Activated CD8-positive, alpha-beta T cell treated with anti-CD3 and anti-CD28 coated beads, Interleukin-2, amount 10 ng/mL, durations not matched to agents 7 days and 5 days (primary cell): ENCODE measurements around the gene TRAPPC5. TPM values are rescaled to one million over a fixed set of nuclear protein-coding genes. Genes with fewer than 3 reads are reported as not detected.

Experiments used
- ATAC-seq: fragments of 150-1000 bp; cut with Tn5 transposase; one replicate; pipeline ENCODE4 v1.10.0; 2021; ENCODE audit warnings: moderate library complexity
- CTCF ChIA-PET: fragments of 350-600 bp; sonication (Branson Sonifier 250); formaldehyde crosslinking; loops from one replicate; lab custom pipeline; 2021; ENCODE audit warnings: antibody characterized with exemption; lab: Charles Lee
- POLR2A ChIA-PET: fragments of 350-600 bp; sonication (Branson Sonifier 250); formaldehyde crosslinking; loops from one replicate; lab custom pipeline; 2021; ENCODE audit warnings: antibody characterized with exemption; lab: Charles Lee
- DNase-seq: peaks from one replicate; pipeline ENCODE4 v3.0.0-alpha.2; 2020
- H3K27ac Mint-ChIP-seq: one replicate; pipeline ENCODE4 v1.8.0; 2021; ENCODE audit warnings: mild to moderate bottlenecking, mixed read lengths
- H3K27me3 Mint-ChIP-seq: one replicate; pipeline ENCODE4 v1.8.0; 2021; ENCODE audit warnings: low read depth, mixed read lengths
- H3K36me3 Mint-ChIP-seq: one replicate; pipeline ENCODE4 v1.8.0; 2021; ENCODE audit warnings: low read depth, mixed read lengths
- H3K4me1 Mint-ChIP-seq: one replicate; pipeline ENCODE4 v1.8.0; 2021; ENCODE audit warnings: low read depth, mixed read lengths
- H3K4me3 Mint-ChIP-seq: one replicate; pipeline ENCODE4 v1.8.0; 2021; ENCODE audit warnings: mild to moderate bottlenecking, mixed read lengths
- H3K9me3 Mint-ChIP-seq: one replicate; pipeline ENCODE4 v1.8.0; 2022; ENCODE audit warnings: mixed read lengths; ENCODE audit not compliant: insufficient read depth
- total RNA-seq, 2 experiments: library from RNA; stranded (reverse); gene quantifications; one replicate each; pipeline ENCODE4 v1.2.3, GENCODE V29; 2021

Gene TRAPPC5
- total RNA-seq, 2 experiments from 2014 or later: 92.8 to 95.1 TPM

DNA sequence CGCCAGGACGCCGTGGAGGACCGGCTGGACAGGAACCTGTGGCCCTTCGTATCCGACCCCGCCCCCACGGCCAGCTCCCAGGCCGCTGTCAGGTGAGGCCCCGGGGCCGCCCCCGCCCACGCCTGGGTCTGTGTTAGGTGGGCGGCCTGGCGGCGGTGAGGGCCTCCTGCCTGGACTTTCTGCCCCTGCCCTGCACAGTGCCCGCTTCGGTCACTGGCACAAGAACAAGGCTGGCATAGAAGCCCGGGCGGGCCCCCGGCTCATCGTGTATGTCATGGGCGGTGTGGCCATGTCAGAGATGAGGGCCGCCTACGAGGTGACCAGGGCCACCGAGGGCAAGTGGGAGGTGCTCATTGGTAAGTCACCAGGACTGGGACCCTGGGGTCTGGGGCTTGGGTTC is 33.5 kb upstream of the TRAPPC5 start:
- Mint-ChIP-seq H3K4me1 (peaks cover 6% of the 10 kb centered on the region), H3K27ac (no peak overlapping the region), H3K9me3 (no peaks in the 10 kb centered on the region), H3K4me3 (no peak overlapping the region), H3K36me3 (peaks cover 19% of the 10 kb centered on the region), H3K27me3 (no peaks in the 10 kb centered on the region)
- ChIA-PET CTCF (no interaction called here), POLR2A (no interaction called here)
- no peak for ATAC-seq
- no peak for DNase-seq

DNA sequence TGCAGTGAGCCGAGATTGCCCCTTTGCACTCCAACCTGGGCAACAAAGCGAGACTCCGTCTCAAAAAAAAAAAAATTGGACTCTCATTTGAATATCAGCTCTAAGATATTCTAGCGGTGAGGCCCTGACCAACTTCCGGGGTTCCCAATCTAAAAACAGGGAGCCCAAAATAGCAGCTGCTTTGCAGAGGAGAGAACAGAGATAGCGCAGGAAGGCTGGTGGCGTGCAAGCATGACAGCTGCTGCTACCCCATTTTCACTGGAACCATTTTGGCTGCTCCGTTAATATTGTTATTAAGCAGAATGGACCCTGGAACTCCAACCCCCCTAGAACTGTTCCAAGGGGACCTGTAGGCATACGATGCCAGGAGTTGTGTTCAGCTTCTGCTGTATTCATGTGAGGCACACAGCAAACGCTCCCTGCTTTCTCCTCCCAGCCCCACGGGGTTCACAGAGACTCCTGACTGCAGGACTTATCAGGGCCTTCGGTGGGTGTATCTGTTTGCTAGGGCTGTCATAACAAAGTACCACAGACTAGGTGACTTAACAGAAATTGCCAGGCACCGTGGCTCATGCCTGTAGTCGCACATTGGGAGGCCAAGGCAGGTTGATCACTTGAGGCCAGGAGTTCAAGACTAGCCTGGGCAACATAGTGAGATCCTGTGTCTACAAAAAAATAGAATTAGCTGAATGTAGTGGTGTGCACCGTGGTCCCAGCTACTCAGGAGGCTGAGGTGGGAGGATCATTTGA is 32.2 kb upstream of the TRAPPC5 start:
- no peak for ATAC-seq
- Mint-ChIP-seq H3K27me3 (no peaks in the 10 kb centered on the region), H3K36me3 (peaks cover 12% of the 10 kb centered on the region), H3K27ac (no peak overlapping the region), H3K4me3 (no peak overlapping the region), H3K9me3 (no peaks in the 10 kb centered on the region), H3K4me1 (peaks cover 12% of the 10 kb centered on the region)
- no peak for DNase-seq
- ChIA-PET POLR2A (interaction anchor here (0.7 to 1.1 kb wide), 3 partner anchors 11 to 36 kb away, joined by 4 read pairs; partner anchors contain the start of gene RETN), CTCF (interaction anchor here (0.8 to 11.0 kb wide), 5 partner anchors 19 to 151 kb away, joined by 3 to 100 read pairs (median 3); partner anchors contain the start of genes PET100, TRAPPC5 and XAB2)

DNA sequence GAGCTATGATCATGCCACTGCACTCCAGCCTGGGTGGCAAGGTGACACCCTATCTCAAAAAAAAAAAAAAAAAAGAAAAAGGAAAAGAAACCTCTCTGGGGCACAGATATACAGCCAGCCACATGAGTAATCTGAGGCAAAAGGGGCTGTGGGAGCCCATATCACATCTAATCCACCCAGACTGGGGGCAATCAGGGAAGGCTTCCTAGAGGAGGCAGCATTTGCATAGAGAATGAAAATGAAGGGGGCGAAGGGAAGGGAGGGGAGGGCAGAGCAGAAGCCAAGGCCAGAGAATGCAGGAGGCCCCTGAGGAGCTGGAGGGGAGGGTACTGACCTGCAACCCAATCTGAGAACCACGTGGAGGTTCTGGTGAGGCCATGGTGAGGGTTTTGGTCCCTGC is 30.5 kb upstream of the TRAPPC5 start:
- DNase-seq (no peak), ATAC-seq (no peak)
- ChIA-PET POLR2A (no interaction called here), CTCF (interaction anchor here (3.3 to 11.0 kb wide), 2 partner anchors 12 to 31 kb away, joined by 15 to 100 read pairs; partner anchors contain the start of genes STXBP2 and TRAPPC5)
- peaks cover 8% of the 10 kb centered on the region for H3K36me3 Mint-ChIP-seq
- H3K9me3 Mint-ChIP-seq: no peaks in the 10 kb centered on the region
- H3K4me1 Mint-ChIP-seq: peaks cover 12% of the 10 kb centered on the region
- H3K27me3 Mint-ChIP-seq: no peaks in the 10 kb centered on the region
- H3K4me3 Mint-ChIP-seq: no peak overlapping the region
- no peak overlapping the region for H3K27ac Mint-ChIP-seq

DNA sequence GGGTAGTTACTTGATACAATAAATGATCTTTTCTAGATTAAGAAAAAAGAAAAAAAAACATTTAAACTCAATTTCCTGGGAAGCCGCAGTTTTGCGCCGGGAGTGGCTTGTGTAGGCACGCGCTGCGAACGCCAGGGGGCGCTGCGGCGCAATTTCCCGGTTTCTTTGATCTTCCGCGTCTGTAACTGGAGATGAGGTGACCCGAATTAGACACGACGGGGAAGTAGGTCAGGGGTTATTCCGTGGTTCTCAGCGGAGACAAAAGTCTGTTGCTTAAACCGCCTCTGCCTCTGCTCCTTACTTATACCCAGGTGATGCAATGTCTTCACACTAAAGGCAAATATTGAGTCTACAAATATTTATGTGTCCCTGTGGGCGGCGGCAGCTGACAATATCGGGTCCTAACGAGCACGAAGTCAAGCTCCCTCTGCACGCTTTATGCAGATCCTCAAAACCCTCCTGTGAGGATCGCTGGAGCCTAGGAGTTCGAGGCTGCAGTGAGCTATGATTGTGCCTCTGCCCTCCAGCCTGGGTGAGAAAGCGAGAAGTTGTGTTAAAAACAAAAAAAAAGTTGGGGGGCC is 28.5 kb upstream of the TRAPPC5 start:
- peak; percentile 90 for ATAC-seq
- Mint-ChIP-seq H3K4me3 (peak overlapping the region; percentile 58), H3K36me3 (peaks cover 3% of the 10 kb centered on the region), H3K27me3 (no peaks in the 10 kb centered on the region), H3K9me3 (no peaks in the 10 kb centered on the region), H3K27ac (peak overlapping the region; percentile 66), H3K4me1 (peaks cover 22% of the 10 kb centered on the region)
- DNase-seq: peak; percentile 91
- ChIA-PET CTCF (interaction anchor here (0.6 to 11.0 kb wide), 18 partner anchors 8 to 553 kb away, joined by 3 to 100 read pairs (median 4); partner anchors contain the start of genes PCP2, PET100, RETN and STXBP2), POLR2A (interaction anchor here (0.8 to 2.7 kb wide), 2 partner anchors 22 to 147 kb away, joined by 3 to 8 read pairs; partner anchors contain the start of genes PET100 and XAB2)

GRCh38 chr19:7654401-7654800 is 26.2 kb upstream of the TRAPPC5 start:
- DNase-seq (no peak), ATAC-seq (no peak)
- H3K9me3 Mint-ChIP-seq: no peaks in the 10 kb centered on the region
- H3K36me3 Mint-ChIP-seq: no peaks in the 10 kb centered on the region
- ChIA-PET POLR2A (interaction anchor here (1.0 kb wide), 1 partner anchor 25 kb away, joined by 3 read pairs; the partner anchor contains the start of genes PET100 and XAB2), CTCF (interaction anchor here (11.0 kb wide), 1 partner anchor 27 kb away, joined by 100 read pairs; the partner anchor contains the start of gene TRAPPC5)
- H3K27ac Mint-ChIP-seq: no peak overlapping the region
- H3K27me3 Mint-ChIP-seq: no peaks in the 10 kb centered on the region
- peaks cover 36% of the 10 kb centered on the region for H3K4me1 Mint-ChIP-seq
- no peak overlapping the region for H3K4me3 Mint-ChIP-seq

- POLR2A ChIA-PET: interaction anchor here (2.9 kb wide), 1 partner anchor 26 kb away, joined by 12 read pairs; the partner anchor contains the start of genes PET100 and XAB2
- Mint-ChIP-seq H3K9me3 (no peaks in the 10 kb centered on the region), H3K27ac (no peak overlapping the region), H3K36me3 (no peaks in the 10 kb centered on the region), H3K4me1 (peaks cover 36% of the 10 kb centered on the region), H3K4me3 (no peak overlapping the region), H3K27me3 (no peaks in the 10 kb centered on the region)
- ATAC-seq (no peak), DNase-seq (no peak)
- CTCF ChIA-PET: interaction anchor here (0.8 to 11.0 kb wide), 2 partner anchors 18 to 26 kb away, joined by 3 to 100 read pairs; partner anchors contain the start of gene TRAPPC5
Measured at GRCh38 chr19:7655581-7655980, 25.1 kb upstream of the TRAPPC5 start.

GRCh38 chr19:7657131-7657751 is 23.4 kb upstream of the TRAPPC5 start:
- ChIA-PET POLR2A (interaction anchor here (2.9 kb wide), 1 partner anchor 27 kb away, joined by 12 read pairs; the partner anchor contains the start of genes PET100 and XAB2), CTCF (interaction anchor here (0.7 to 11.0 kb wide), 5 partner anchors 17 to 143 kb away, joined by 3 to 100 read pairs (median 3); partner anchors contain the start of gene TRAPPC5)
- H3K36me3 Mint-ChIP-seq: no peaks in the 10 kb centered on the region
- peaks cover 2% of the 10 kb centered on the region for H3K27me3 Mint-ChIP-seq
- H3K27ac Mint-ChIP-seq: peak overlapping the region; percentile 86
- ATAC-seq (peak; percentile 58), DNase-seq (peak; percentile 58)
- peak overlapping the region; percentile 68 for H3K4me3 Mint-ChIP-seq
- peaks cover 33% of the 10 kb centered on the region for H3K4me1 Mint-ChIP-seq
- H3K9me3 Mint-ChIP-seq: no peaks in the 10 kb centered on the region

- ATAC-seq: peak; percentile 94
- POLR2A ChIA-PET: interaction anchor here (1.2 to 1.3 kb wide), 3 partner anchors 11 to 29 kb away, joined by 3 to 5 read pairs (median 4); partner anchors contain the start of genes PET100, RETN and XAB2
Measured at GRCh38 chr19:7658219-7658686, 22.4 kb upstream of the TRAPPC5 start.

DNA sequence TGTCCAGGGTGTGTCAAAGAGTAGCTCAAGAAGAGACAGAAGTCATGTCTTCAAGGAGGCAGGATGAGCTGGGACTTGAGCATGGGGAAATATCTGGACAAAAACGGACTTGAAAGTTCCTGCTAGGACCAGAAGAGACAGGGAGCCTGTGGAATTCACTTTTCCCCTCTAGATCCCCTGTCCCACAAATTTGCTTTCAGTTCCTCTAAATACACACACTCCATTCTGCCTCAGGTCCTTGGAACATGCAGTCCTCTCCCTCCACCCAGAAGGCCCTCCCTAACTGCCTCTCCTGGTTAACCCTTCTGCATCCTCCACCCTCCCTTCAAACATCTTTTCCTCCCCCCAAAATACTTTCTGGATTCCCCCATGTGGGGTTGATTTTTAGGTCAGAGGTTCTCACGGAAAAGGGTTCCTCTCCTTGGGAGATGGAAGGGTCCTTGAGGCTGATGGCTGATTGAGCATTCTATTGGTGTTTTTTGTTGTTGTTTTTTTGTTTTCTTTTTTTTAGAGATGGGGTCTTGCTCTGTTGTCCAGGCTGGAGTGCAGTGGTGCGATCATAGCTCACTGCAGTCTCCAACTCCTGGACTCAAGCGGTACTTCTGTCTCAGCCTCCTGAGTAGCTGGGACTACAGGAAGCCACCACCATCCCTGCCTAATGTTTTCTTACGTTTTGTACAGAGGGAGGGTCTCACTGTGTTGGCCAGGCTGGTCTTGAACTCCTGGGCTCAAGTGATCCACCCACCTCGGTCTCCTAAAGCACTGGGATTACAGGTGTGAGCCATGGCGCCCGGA is 18.7 kb upstream of the TRAPPC5 start:
- ATAC-seq (no peak), DNase-seq (no peak)
- H3K27ac Mint-ChIP-seq: no peak overlapping the region
- no peak overlapping the region for H3K4me3 Mint-ChIP-seq
- POLR2A ChIA-PET: no interaction called here
- no peaks in the 10 kb centered on the region for H3K36me3 Mint-ChIP-seq
- H3K4me1 Mint-ChIP-seq: peaks cover 16% of the 10 kb centered on the region
- peaks cover 4% of the 10 kb centered on the region for H3K27me3 Mint-ChIP-seq
- H3K9me3 Mint-ChIP-seq: no peaks in the 10 kb centered on the region
- CTCF ChIA-PET: interaction anchor here (1.4 to 2.1 kb wide), 3 partner anchors 10 to 94 kb away, joined by 4 to 17 read pairs (median 6); partner anchors contain the start of gene TRAPPC5

More at GRCh38 chr19:7658219-7658686, 22.4 kb upstream of the TRAPPC5 start:
- Mint-ChIP-seq H3K27me3 (peaks cover 2% of the 10 kb centered on the region), H3K4me1 (peaks cover 25% of the 10 kb centered on the region), H3K27ac (peak overlapping the region; percentile 86), H3K9me3 (no peaks in the 10 kb centered on the region), H3K36me3 (no peaks in the 10 kb centered on the region), H3K4me3 (peak overlapping the region; percentile 68)
- peak; percentile 77 for DNase-seq
- CTCF ChIA-PET: interaction anchor here (0.9 to 11.0 kb wide), 5 partner anchors 16 to 211 kb away, joined by 3 to 100 read pairs (median 4); partner anchors contain the start of gene TRAPPC5

GRCh38 chr19:7662657-7663056 is 18.0 kb upstream of the TRAPPC5 start:
- Mint-ChIP-seq H3K4me3 (no peak overlapping the region), H3K27ac (no peak overlapping the region), H3K27me3 (peaks cover 5% of the 10 kb centered on the region), H3K9me3 (no peaks in the 10 kb centered on the region), H3K4me1 (peaks cover 9% of the 10 kb centered on the region), H3K36me3 (no peaks in the 10 kb centered on the region)
- DNase-seq (no peak), ATAC-seq (no peak)
- ChIA-PET CTCF (interaction anchor here (1.5 kb wide), 1 partner anchor 18 kb away, joined by 7 read pairs; the partner anchor contains the start of gene TRAPPC5), POLR2A (no interaction called here)
